Subcutaneous adipose tissue (tissue), 4 donors: ENCODE data around the gene ZNF445. TPM values are rescaled to one million over a fixed set of nuclear protein-coding genes. Genes with fewer than 3 reads are reported as not detected.

Source experiments
- total RNA-seq, 4 donors: library from RNA; depleted of rRNA; stranded (reverse); fragments of >200 nt; gene quantifications; one replicate each; pipeline ENCODE4 v1.1.0, GENCODE V29; 2016
- TF ChIP-seq, protein P1 (sequence below): fragments of 450-650 bp; IDR thresholded peaks from one replicate; pipeline ENCODE4 v1.5.1; 2016; ENCODE audit warnings: low read depth, mild to moderate bottlenecking, control low read depth, antibody characterized with exemption, moderate library complexity

The ZNF445 gene
- 10 to 100 TPM in 1 of 4 donors, 1 to 10 TPM in 3; 5.5 to 11.9 (median 8.1) TPM for total RNA-seq

DNA sequence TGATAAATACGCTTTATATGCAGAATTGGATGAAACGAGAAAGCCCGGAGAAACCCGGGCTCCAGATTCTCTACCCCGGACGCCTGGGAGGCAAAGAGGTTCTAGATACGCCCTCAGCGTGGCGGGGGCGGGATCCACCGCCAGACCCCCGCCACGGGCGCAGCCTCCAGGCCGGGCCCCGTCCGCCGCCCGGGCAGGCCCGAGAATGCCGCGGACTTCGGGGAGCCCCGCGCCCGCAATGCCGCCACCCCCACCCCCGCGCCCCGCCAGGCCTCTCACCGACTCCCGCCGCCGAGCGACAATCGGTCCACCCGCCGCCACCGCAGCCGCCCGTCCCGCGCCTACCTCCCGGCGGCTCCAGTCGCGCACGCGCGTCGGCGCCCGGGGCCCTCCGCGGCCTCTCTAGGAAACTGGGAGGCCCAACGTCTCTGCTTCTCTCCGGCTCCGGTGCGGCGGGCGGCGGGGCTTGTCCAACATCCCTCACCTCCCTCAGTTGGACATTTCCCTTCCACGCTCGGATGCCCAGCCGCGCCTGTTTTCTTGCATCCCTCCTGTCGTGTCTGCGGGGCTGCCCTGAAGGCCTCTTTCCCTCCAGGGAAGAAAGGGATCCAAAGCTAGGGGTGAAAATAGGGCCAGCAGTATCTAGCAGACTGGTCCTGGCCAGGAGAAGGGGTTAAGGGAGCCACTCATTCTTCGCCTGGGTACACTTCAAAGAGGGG lies at the start of gene ZNF445:
TSS of gene ZNF445 (minus strand) at position 359 of the 719 bp plus-strand sequence. CDS start 22,121 bp downstream, outside the sequence.
- TF ChIP-seq, protein P1, sequence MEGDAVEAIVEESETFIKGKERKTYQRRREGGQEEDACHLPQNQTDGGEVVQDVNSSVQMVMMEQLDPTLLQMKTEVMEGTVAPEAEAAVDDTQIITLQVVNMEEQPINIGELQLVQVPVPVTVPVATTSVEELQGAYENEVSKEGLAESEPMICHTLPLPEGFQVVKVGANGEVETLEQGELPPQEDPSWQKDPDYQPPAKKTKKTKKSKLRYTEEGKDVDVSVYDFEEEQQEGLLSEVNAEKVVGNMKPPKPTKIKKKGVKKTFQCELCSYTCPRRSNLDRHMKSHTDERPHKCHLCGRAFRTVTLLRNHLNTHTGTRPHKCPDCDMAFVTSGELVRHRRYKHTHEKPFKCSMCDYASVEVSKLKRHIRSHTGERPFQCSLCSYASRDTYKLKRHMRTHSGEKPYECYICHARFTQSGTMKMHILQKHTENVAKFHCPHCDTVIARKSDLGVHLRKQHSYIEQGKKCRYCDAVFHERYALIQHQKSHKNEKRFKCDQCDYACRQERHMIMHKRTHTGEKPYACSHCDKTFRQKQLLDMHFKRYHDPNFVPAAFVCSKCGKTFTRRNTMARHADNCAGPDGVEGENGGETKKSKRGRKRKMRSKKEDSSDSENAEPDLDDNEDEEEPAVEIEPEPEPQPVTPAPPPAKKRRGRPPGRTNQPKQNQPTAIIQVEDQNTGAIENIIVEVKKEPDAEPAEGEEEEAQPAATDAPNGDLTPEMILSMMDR = no peak

DNA sequence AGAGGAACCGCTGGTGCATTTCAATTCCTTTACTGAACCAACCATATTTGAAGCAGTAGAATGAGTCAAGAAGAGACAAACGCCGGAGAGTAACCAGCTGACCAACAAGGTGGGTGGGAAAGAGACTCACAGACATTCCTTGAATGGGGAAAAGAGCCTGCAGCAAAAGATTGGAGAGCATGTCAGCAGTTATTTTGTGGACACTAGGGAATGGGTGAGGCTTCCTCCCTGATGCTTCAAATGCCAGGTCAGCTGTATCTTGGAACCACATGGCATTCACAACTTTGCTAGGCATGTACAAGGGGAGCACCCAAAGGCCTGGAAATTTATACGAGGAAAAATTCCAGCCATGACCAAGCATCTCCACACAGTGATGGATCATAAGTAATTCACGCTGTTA lies 47.6 kb upstream of the ZNF445 start:
- TF ChIP-seq, protein P1 = no peak

DNA sequence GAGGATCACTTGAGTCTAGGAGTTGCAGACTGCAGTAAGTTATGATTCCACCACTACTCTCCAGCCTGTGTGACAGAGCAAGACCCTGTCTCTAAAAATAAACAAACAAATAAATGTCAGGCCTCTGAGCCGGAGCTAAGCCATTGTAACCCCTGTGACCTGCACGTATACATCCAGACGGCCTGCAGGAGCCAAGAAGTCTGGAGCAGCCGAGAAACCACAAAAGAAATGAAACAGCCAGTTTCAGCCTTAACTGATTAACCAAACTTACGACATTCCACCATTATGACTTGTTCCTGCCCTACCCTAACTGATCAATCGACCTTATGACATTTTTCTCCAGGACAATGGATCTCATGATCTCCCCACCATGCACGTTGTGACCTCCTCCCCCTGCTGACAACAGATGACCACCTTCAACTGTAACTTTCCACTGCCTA lies 45.0 kb upstream of the ZNF445 start:
- TF ChIP-seq, protein P1 = no peak

DNA sequence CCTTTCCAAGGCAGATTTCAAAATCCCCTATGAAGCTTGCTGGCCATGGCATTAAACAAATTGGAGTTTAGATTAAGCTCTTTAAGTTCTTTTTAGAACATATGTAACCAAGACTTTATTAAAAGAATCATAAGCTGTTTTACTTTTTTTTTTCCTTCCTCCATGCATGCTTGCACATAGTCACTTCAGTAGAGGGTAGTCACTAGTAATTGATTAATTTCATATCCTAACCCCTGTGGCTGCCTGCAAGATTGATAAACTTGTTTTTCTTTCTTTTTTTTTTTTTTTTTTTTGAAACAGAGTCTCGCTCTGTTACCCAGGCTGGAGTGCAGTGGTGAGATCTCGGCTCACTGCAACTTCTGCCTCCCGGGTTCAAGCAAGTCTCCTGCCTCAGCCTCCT lies 44.3 kb upstream of the ZNF445 start:
- TF ChIP-seq, protein P1 = no peak

DNA sequence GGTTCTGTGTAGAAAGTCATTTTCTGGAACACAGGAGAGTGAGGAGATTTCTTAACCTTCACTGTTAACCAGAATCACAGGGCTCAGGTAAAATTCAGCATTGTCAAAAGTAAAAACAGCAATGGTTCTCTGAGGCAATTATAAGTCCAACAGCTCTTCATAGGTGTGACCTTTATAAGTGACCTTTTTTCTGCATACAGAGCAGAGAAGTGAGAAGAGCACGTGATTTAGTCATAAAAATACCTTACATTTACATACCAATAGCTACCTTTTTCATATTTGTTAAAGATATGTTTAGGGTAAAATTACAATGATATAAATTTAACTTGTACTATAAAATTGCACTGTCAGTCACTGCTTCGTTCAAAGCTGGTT lies 41.3 kb upstream of the ZNF445 start:
- TF ChIP-seq, protein P1 = no peak

DNA sequence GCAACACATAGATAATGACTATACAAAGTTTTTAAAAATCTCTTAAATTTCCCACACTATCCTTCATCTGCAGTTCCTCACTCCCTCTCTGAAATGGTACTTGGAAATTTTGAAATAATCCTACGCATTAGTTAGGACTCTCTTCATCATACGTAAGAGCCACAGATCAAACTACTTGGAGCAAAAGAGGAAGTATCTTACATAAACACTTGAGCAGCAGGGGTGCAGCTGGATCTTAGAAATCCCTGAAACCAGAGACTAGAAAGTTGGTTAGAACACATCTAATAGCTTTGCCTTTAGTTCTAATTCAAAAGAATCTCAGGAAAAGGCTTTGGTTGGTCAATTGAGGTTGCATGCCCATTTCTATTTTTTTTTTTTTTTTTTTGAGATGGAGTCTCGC lies 38.8 kb upstream of the ZNF445 start:
- TF ChIP-seq, protein P1 = no peak

DNA sequence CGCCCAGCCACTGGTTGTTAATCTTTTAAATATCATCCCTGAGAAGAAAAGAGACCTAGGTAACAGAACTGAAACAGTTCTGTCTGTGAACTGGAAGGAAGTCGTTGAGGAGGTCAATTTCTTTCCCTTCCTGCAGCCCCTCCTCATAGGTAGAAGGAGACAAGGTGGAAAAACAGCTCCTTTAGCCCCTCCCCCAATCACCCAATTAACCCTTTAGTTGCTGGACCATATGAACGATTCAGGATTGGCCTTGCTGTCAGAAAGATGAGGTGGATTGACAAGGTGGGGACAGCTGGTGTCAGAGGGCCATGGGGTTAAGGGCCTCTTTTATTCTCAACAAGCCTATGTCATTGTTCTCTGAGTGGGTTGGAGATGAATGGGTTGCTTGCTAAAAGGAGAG lies 36.0 kb upstream of the ZNF445 start:
- TF ChIP-seq, protein P1 = no peak
